Measurements from ENCODE around the gene SETBP1.
A peak's percentile ranks its signal among the peaks of the same experiment; 100 is the strongest.

SETBP1 gene

GRCh38 chr18:44743631-44744030 is 62.9 kb downstream of the SETBP1 start:
- TF ChIP-seq ESRRG (CRISPR knock-in tag; IDR thresholded peaks at IDR 0.05) (no peak), ISL1 (CRISPR knock-in tag; IDR thresholded peaks at IDR 0.05) (no peak), PPARA (CRISPR knock-in tag; IDR thresholded peaks at IDR 0.05; ENCODE audit: borderline replicate concordance) (no peak), SNAI2 (CRISPR knock-in tag; IDR thresholded peaks at IDR 0.05) (no peak), PATZ1 (CRISPR knock-in tag; IDR thresholded peaks at IDR 0.05; ENCODE audit: borderline replicate concordance) (no peak), ARNTL (CRISPR knock-in tag; IDR thresholded peaks at IDR 0.05; ENCODE audit: borderline replicate concordance, low read depth) (no peak), CSDC2 (CRISPR knock-in tag; IDR thresholded peaks at IDR 0.05) (no peak), ZFP3 (CRISPR knock-in tag; IDR thresholded peaks at IDR 0.05) (no peak), POU6F1 (CRISPR knock-in tag; IDR thresholded peaks at IDR 0.05; ENCODE audit: borderline replicate concordance, low read depth) (no peak), TOX (CRISPR knock-in tag; IDR thresholded peaks at IDR 0.05; ENCODE audit: borderline replicate concordance) (no peak), TSHZ2 (CRISPR knock-in tag; IDR thresholded peaks at IDR 0.05) (no peak), ZC3H10 (CRISPR knock-in tag; IDR thresholded peaks at IDR 0.05) (no peak), RARB (CRISPR knock-in tag; IDR thresholded peaks at IDR 0.05) (no peak), ZNF565 (CRISPR knock-in tag; conservative IDR thresholded peaks at IDR 0.05; ENCODE audit: low read depth) (no peak), ZNF8 (CRISPR knock-in tag; IDR thresholded peaks at IDR 0.05) (no peak), ZFP30 (CRISPR knock-in tag; IDR thresholded peaks at IDR 0.05) (no peak), GLIS3 (CRISPR knock-in tag; IDR thresholded peaks at IDR 0.05) (no peak), OSR1 (CRISPR knock-in tag; IDR thresholded peaks at IDR 0.05) (no peak)
- TF ChIP-seq, protein P1, sequence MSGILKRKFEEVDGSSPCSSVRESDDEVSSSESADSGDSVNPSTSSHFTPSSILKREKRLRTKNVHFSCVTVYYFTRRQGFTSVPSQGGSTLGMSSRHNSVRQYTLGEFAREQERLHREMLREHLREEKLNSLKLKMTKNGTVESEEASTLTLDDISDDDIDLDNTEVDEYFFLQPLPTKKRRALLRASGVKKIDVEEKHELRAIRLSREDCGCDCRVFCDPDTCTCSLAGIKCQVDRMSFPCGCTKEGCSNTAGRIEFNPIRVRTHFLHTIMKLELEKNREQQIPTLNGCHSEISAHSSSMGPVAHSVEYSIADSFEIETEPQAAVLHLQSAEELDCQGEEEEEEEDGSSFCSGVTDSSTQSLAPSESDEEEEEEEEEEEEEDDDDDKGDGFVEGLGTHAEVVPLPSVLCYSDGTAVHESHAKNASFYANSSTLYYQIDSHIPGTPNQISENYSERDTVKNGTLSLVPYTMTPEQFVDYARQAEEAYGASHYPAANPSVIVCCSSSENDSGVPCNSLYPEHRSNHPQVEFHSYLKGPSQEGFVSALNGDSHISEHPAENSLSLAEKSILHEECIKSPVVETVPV (CRISPR knock-in tag; IDR thresholded peaks at IDR 0.05): no peak
- TF ChIP-seq, protein P2, sequence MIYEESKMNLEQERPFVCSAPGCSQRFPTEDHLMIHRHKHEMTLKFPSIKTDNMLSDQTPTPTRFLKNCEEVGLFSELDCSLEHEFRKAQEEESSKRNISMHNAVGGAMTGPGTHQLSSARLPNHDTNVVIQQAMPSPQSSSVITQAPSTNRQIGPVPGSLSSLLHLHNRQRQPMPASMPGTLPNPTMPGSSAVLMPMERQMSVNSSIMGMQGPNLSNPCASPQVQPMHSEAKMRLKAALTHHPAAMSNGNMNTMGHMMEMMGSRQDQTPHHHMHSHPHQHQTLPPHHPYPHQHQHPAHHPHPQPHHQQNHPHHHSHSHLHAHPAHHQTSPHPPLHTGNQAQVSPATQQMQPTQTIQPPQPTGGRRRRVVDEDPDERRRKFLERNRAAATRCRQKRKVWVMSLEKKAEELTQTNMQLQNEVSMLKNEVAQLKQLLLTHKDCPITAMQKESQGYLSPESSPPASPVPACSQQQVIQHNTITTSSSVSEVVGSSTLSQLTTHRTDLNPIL (CRISPR knock-in tag; IDR thresholded peaks at IDR 0.05; ENCODE audit: low read depth): no peak

GRCh38 chr18:44744161-44745121 is 63.8 kb downstream of the SETBP1 start:
- peak; percentile 16; the same call in 1 of the 3 replicates for ATAC-seq

More at GRCh38 chr18:44743631-44744030, 62.9 kb downstream of the SETBP1 start:
- ATAC-seq: no peak

More at GRCh38 chr18:44744161-44745121, 63.8 kb downstream of the SETBP1 start:
- no peak for TF ChIP-seq PATZ1 (CRISPR knock-in tag; IDR thresholded peaks at IDR 0.05; ENCODE audit: borderline replicate concordance)
- TF ChIP-seq ZNF8 (CRISPR knock-in tag; IDR thresholded peaks at IDR 0.05): no peak
- TF ChIP-seq TSHZ2 (CRISPR knock-in tag; IDR thresholded peaks at IDR 0.05): no peak
- TF ChIP-seq TCF4 (CRISPR knock-in tag; IDR thresholded peaks at IDR 0.05; ENCODE audit: borderline replicate concordance): 0 out of 2 replicates have a peak, but pooled peaks have one; percentile 45
- TF ChIP-seq ZFP3 (CRISPR knock-in tag; IDR thresholded peaks at IDR 0.05): no peak
- no peak for TF ChIP-seq ESRRG (CRISPR knock-in tag; IDR thresholded peaks at IDR 0.05)
- TF ChIP-seq ZFP30 (CRISPR knock-in tag; IDR thresholded peaks at IDR 0.05): no peak

Measured in SK-N-SH treated with all-trans-retinoic acid at 6 μM for 48 hours (cell line).